H1 (cell line): Measurements from ENCODE around the gene NAP1L1. TPM values are rescaled to one million over a fixed set of nuclear protein-coding genes. Genes with fewer than 3 reads are reported as not detected.

Experiments
- CTCF ChIA-PET: fragments of 300-600 bp; sonication (Branson Sonifier 250); formaldehyde crosslinking; loops from one replicate; lab custom pipeline; 2021; ENCODE audit not compliant: partially characterized antibody; lab: Charles Lee
- POLR2A ChIA-PET: fragments of 300-600 bp; sonication (Branson Sonifier 250); formaldehyde crosslinking; loops from one replicate; lab custom pipeline; 2021; ENCODE audit warnings: inconsistent platforms; ENCODE audit not compliant: partially characterized antibody; lab: Charles Lee
- DNase-seq, 2 experiments: peaks; one replicate each; pipeline versions ENCODE4 v3.0.0 to v3.0.0-alpha.2; 2010 to 2022; ENCODE audit warnings: low spot score in 2 of 2, low read depth in 1 of 2, mixed read lengths in 1 of 2
- FAIRE-seq: peaks from 2 replicates; lab custom pipeline; 2011; peaks lifted over from hg19 to GRCh38; lab: Jason Lieb, UNC
- H2AFZ ChIP-seq: 2 replicates; pipeline ENCODE4 v1.8.1; 2012; ENCODE audit warnings: low read length, inconsistent platforms
- H2AK5ac ChIP-seq: 2 replicates; pipeline ENCODE4 v1.6.1; 2013; ENCODE audit warnings: low read depth, low read length
- H2BK120ac ChIP-seq: replicated peaks from 2 replicates; pipeline ENCODE3; 2013; ENCODE audit warnings: low read depth, low read length, inconsistent platforms
- H2BK12ac ChIP-seq: 2 replicates; pipeline ENCODE4 v1.6.1; 2013; ENCODE audit warnings: low read depth, low read length
- H2BK15ac ChIP-seq: 2 replicates; pipeline ENCODE4 v1.6.1; 2013; ENCODE audit warnings: low read length
- H2BK20ac ChIP-seq: 2 replicates; pipeline ENCODE4 v1.6.1; 2013; ENCODE audit warnings: low read length
- H2BK5ac ChIP-seq: 2 replicates; pipeline ENCODE4 v1.6.1; 2013; ENCODE audit warnings: low read depth, low read length
- H3K14ac ChIP-seq: 2 replicates; pipeline ENCODE4 v1.6.1; 2013; ENCODE audit warnings: inconsistent platforms; ENCODE audit not compliant: insufficient read length
- H3K18ac ChIP-seq: 2 replicates; pipeline ENCODE4 v1.6.1; 2013; ENCODE audit warnings: low read length; ENCODE audit errors: extremely low read depth
- H3K23ac ChIP-seq: 2 replicates; pipeline ENCODE4 v1.6.1; 2013; ENCODE audit warnings: inconsistent platforms; ENCODE audit not compliant: insufficient read length
- H3K23me2 ChIP-seq: 2 replicates; pipeline ENCODE4 v1.6.1; 2013; ENCODE audit warnings: low read depth, low read length
- H3K27ac ChIP-seq: 2 replicates; pipeline ENCODE4 v1.6.1; 2011; ENCODE audit warnings: low read depth, low read length, inconsistent platforms
- H3K27me3 ChIP-seq, 4 experiments: replicated peaks in 1 of 4; 1 replicate in 1 of 4; 2 replicates in 3 of 4; pipeline versions ENCODE4 v1.6.1 to v1.8.1; 2011 to 2013; ENCODE audit warnings: low read length in 3 of 4, mild to moderate bottlenecking in 3 of 4, inconsistent platforms in 2 of 4, mixed read lengths in 2 of 4, moderate library complexity in 1 of 4; ENCODE audit not compliant: control insufficient read depth in 3 of 4, insufficient read depth in 3 of 4; ENCODE audit errors: extremely low read depth in 1 of 4
- H3K36me3 ChIP-seq, 4 experiments: 2 replicates each; pipeline versions ENCODE4 v1.6.1 to v1.8.1; 2011 to 2013; ENCODE audit warnings: mild to moderate bottlenecking in 4 of 4, low read length in 3 of 4, moderate library complexity in 2 of 4, control low read depth in 1 of 4, inconsistent platforms in 1 of 4; ENCODE audit not compliant: insufficient read depth in 4 of 4, control insufficient read depth in 2 of 4
- H3K4ac ChIP-seq: replicated peaks from 2 replicates; pipeline ENCODE3; 2013; ENCODE audit warnings: low read length, low read depth, mixed read lengths, inconsistent platforms; ENCODE audit not compliant: insufficient read length
- H3K4me1 ChIP-seq, 4 experiments: replicated peaks in 1 of 4; 1 replicate in 1 of 4; 2 replicates in 3 of 4; pipeline versions ENCODE4 v1.6.1 to v1.8.1; 2011 to 2013; ENCODE audit warnings: low read length in 3 of 4, inconsistent platforms in 2 of 4, mixed read lengths in 1 of 4; ENCODE audit not compliant: insufficient read depth in 4 of 4, control insufficient read depth in 3 of 4
- H3K4me2 ChIP-seq, 2 experiments: 2 replicates each; pipeline versions ENCODE4 v1.6.1 to v1.8.1; 2011 to 2013; ENCODE audit warnings: low read depth in 2 of 2, low read length in 2 of 2, control low read depth in 1 of 2, inconsistent platforms in 1 of 2, mild to moderate bottlenecking in 1 of 2; ENCODE audit not compliant: insufficient read depth in 1 of 2
- H3K4me3 ChIP-seq, 4 experiments: fragments of 200-600, 300-600 bp in 1 of 4; sonication (generic), shearing (Covaris generic), sonication (Bioruptor Twin) in 1 of 4; 2 replicates each; pipeline versions ENCODE4 v1.5.1 to v1.8.1; 2011 to 2016; ENCODE audit warnings: low read length in 4 of 4, low read depth in 3 of 4, control low read depth in 2 of 4, inconsistent platforms in 2 of 4, mild to moderate bottlenecking in 2 of 4, mixed read lengths in 1 of 4, moderate library complexity in 1 of 4; ENCODE audit not compliant: insufficient read depth in 2 of 4; ENCODE audit errors: extremely low read depth in 1 of 4
- H3K56ac ChIP-seq: replicated peaks from 2 replicates; pipeline ENCODE3; 2013; ENCODE audit warnings: low read depth, mild to moderate bottlenecking, mixed read lengths, low read length, inconsistent platforms; ENCODE audit not compliant: insufficient read length
- H3K79me1 ChIP-seq: 2 replicates; pipeline ENCODE4 v1.6.1; 2013; ENCODE audit warnings: low read depth, low read length, control low read depth
- H3K79me2 ChIP-seq, 2 experiments: 2 replicates each; pipeline versions ENCODE4 v1.6.1 to v1.8.1; 2012 to 2013; ENCODE audit warnings: low read length in 2 of 2, mild to moderate bottlenecking in 2 of 2, inconsistent platforms in 1 of 2; ENCODE audit not compliant: insufficient read depth in 2 of 2, control insufficient read depth in 1 of 2
- H3K9ac ChIP-seq, 4 experiments: replicated peaks in 1 of 4; 1 replicate in 1 of 4; 2 replicates in 3 of 4; pipeline versions ENCODE4 v1.6.1 to v1.8.1; 2011 to 2013; ENCODE audit warnings: low read depth in 3 of 4, low read length in 3 of 4, control low read depth in 2 of 4, mild to moderate bottlenecking in 2 of 4, moderate library complexity in 2 of 4, inconsistent platforms in 1 of 4; ENCODE audit errors: extremely low read depth in 1 of 4
- H3K9me3 ChIP-seq, 2 experiments: 2 replicates each; pipeline versions ENCODE4 v1.6.1 to v1.8.1; 2012 to 2013; ENCODE audit warnings: mild to moderate bottlenecking in 2 of 2, moderate library complexity in 2 of 2, control low read depth in 1 of 2, inconsistent platforms in 1 of 2, low read depth in 1 of 2, low read length in 1 of 2, mixed read lengths in 1 of 2; ENCODE audit not compliant: insufficient read depth in 2 of 2
- H4K20me1 ChIP-seq, 2 experiments: replicated peaks in 1 of 2; 2 replicates each; pipeline versions ENCODE3 to v1.8.1; 2011 to 2013; ENCODE audit warnings: inconsistent platforms in 2 of 2, low read length in 2 of 2, mild to moderate bottlenecking in 1 of 2; ENCODE audit not compliant: insufficient read depth in 2 of 2, control insufficient read depth in 1 of 2
- H4K5ac ChIP-seq: 2 replicates; pipeline ENCODE4 v1.6.1; 2013; ENCODE audit warnings: low read length, low read depth, mixed read lengths, inconsistent platforms; ENCODE audit not compliant: insufficient read length
- H4K8ac ChIP-seq: 2 replicates; pipeline ENCODE4 v1.8.0; 2013; ENCODE audit warnings: mild to moderate bottlenecking, moderate library complexity, low read length, inconsistent platforms; ENCODE audit not compliant: insufficient read depth; ENCODE audit errors: extremely low read depth
- H4K91ac ChIP-seq: replicated peaks from 2 replicates; pipeline ENCODE3; 2013; ENCODE audit warnings: low read length, mixed read lengths, inconsistent platforms; ENCODE audit not compliant: insufficient read length
- ASH2L ChIP-seq: fragments of 200-600, 300-600 bp; sonication (generic); IDR thresholded peaks from one replicate; pipeline ENCODE4 v1.7.1; 2017; ENCODE audit warnings: low read length
- CTBP2 ChIP-seq: IDR thresholded peaks from 2 replicates; pipeline ENCODE4 v1.7.0; 2011; ENCODE audit warnings: borderline replicate concordance, mild to moderate bottlenecking, moderate library complexity, mixed read lengths, low read length; ENCODE audit not compliant: insufficient read depth, insufficient read length
- HDAC2 ChIP-seq, 2 experiments: fragments of 300-600 bp in 1 of 2; sonication (generic) in 1 of 2; IDR thresholded peaks; 2 replicates each; pipeline ENCODE4 v1.6.1; 2011 to 2012; ENCODE audit warnings: low read depth in 2 of 2, low read length in 2 of 2, mild to moderate bottlenecking in 2 of 2, moderate library complexity in 2 of 2, borderline replicate concordance in 1 of 2, inconsistent platforms in 1 of 2
- PHF8 ChIP-seq: fragments of 200-600 bp; sonication (generic); conservative IDR thresholded peaks from 2 replicates; pipeline ENCODE4 v1.7.1; 2012; ENCODE audit warnings: low read depth, mild to moderate bottlenecking, inconsistent platforms, low read length, moderate library complexity
- TAF1 ChIP-seq: IDR thresholded peaks from 2 replicates; pipeline ENCODE4 v1.6.1; 2011; ENCODE audit warnings: mild to moderate bottlenecking, low read depth, low read length
- YY1 ChIP-seq: IDR thresholded peaks from 2 replicates; pipeline ENCODE4 v1.6.1; 2011; ENCODE audit warnings: low read depth, mild to moderate bottlenecking, low read length
- WGBS, 2 experiments: shearing (Covaris generic) in 1 of 2; methylation state at CpG; one replicate each; pipeline versions ENCODE4 v1.1.6 to v1.1.7; 2013 to 2015; ENCODE audit warnings: low lambda C conversion rate in 2 of 2, mixed read lengths in 2 of 2, inconsistent platforms in 1 of 2, low coverage in 1 of 2, missing lambda C conversion rate in 1 of 2; ENCODE audit not compliant: insufficient replicate concordance in 2 of 2, insufficient coverage in 1 of 2, insufficient read length in 1 of 2; ENCODE audit errors: extremely low coverage in 1 of 2, missing lambda C conversion rate in 1 of 2; 5-methylcytosine and 5-hydroxymethylcytosine counted together
- polyA plus RNA-seq, 7 experiments: library from polyadenylated mRNA; depleted of rRNA in 3 of 7; stranded (reverse) in 5 of 7; unstranded in 2 of 7; fragments of >200 nt in 5 of 7; fragments of 200-250 nt in 2 of 7; gene quantifications; 1 replicate in 5 of 7; 2 replicates in 1 of 7; 4 replicates in 1 of 7; pipeline versions ENCODE4 v1.2.1 to v1.2.3, GENCODE V29; 2011 to 2013; ENCODE audit warnings: missing spikeins in 2 of 7, mixed read lengths in 2 of 7
- total RNA-seq: library from RNA; stranded (reverse); fragmentation: NEBNext Ultra II Directional; extraction: Animal tissue kit (Norgen Biotek cat#: 25700); gene quantifications from 2 replicates; pipeline ENCODE4 v1.2.1, GENCODE V29; 2021

The NAP1L1 gene
- total and polyA plus RNA-seq, 2 of the 8 experiments (the other 6 are each of a cell fraction or from before 2014, with no cell fraction given), result 202 to 1,159 TPM

- Histone ChIP-seq H2AK5ac (no peak overlapping the region), H4K20me1 (no peaks in the 10 kb centered on the region), H3K14ac (no peak overlapping the region), H3K9ac (no peak overlapping the region), H3K23ac (no peak overlapping the region), H2BK120ac (no peak overlapping the region), H3K9me3 (no peaks in the 10 kb centered on the region), H3K27me3 (no peaks in the 10 kb centered on the region), H3K79me1 (no peaks in the 10 kb centered on the region), H3K27ac (no peak overlapping the region), H3K4me2 (no peak overlapping the region), H3K23me2 (no peaks in the 10 kb centered on the region), H4K8ac (no peak overlapping the region)
- CTCF ChIA-PET, result no interaction called here
- TF ChIP-seq YY1, result no peak
- TF ChIP-seq HDAC2 (IDR thresholded peaks at IDR 0.05; ENCODE audit: borderline replicate concordance in 1 of 2, low read depth in 2 of 2, low read length in 2 of 2), result no peak
- TF ChIP-seq PHF8, result no peak
- no peak for TF ChIP-seq ASH2L
- TF ChIP-seq TAF1, result no peak
- TF ChIP-seq CTBP2, result no peak
- TF ChIP-seq, all 59 proteins: peak for 0
- H3K36me3 ChIP-seq, result no peaks in the 10 kb centered on the region
- no peak overlapping the region for H2BK20ac ChIP-seq
- no peak overlapping the region for H2BK12ac ChIP-seq
- no peak overlapping the region for H2BK5ac ChIP-seq
- no peak overlapping the region for H2BK15ac ChIP-seq
- H3K18ac ChIP-seq, result no peak overlapping the region
- DNase-seq, result no peak
- no peak overlapping the region for H3K56ac ChIP-seq
- H4K5ac ChIP-seq, result no peak overlapping the region
- no peak overlapping the region for H3K4me3 ChIP-seq
- no peak for FAIRE-seq
- no peak overlapping the region for H3K4ac ChIP-seq
- H4K91ac ChIP-seq, result no peak overlapping the region
- H3K79me2 ChIP-seq, result no peaks in the 10 kb centered on the region
- 0 to 29% methylated on average over 1 of the region's 1 CpG for WGBS, 2 experiments
- no peaks in the 10 kb centered on the region for H3K4me1 ChIP-seq
- H2AFZ ChIP-seq, result no peak overlapping the region
- POLR2A ChIA-PET, result interaction anchor here (0.8 kb wide), 1 partner anchor 19 kb away, joined by 4 read pairs; no protein-coding TSS in a partner anchor
Measured at GRCh38 chr12:76111209-76111749, 26.8 kb upstream of the NAP1L1 start.
